ENCODE measurements around the gene CAMTA1. TPM values are rescaled to one million over a fixed set of nuclear protein-coding genes. Genes with fewer than 3 reads are reported as not detected.
"Not testable (repeated sequence)": the region's sequence is repeated elsewhere in the genome, so short reads cannot be mapped to it uniquely, and the experiment has no call there.

CAMTA1 gene
- total and polyA plus RNA-seq, 2 experiments from 2014 or later, result 213 to 341 TPM

DNA sequence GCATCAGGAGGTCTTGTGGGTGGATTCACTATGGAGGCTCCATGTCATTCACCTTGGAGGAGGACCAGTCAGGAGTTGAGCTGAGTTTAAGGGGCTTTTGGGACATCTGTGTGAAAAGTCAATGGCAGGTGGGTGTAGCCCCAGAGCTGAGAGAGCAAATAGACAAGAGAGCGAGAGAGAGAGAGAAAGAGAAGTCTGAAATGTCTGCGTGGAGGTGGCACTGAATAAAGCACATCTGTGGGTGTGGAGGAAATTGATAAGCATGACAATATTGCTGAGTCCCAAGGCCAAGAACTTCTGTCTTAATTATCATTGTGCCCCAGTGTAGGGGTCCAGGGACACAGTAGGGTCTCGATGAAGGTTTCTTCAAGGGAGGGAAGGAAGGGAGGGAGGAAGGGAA, 906.3 kb downstream of the CAMTA1 start:
- H3K36me3 ChIP-seq, result no peaks in the 10 kb centered on the region
- no peaks in the 10 kb centered on the region for H3K9me3 ChIP-seq (ENCODE audit: low read depth)
- no peak overlapping the region for H3K4me3 ChIP-seq
- no peak for DNase-seq (ENCODE audit: low read depth in 1 of 2, low spot score in 1 of 2)
- no peak overlapping the region for H3K27ac ChIP-seq
- H3K27me3 ChIP-seq, result no peaks in the 10 kb centered on the region
- TF ChIP-seq, protein P1, sequence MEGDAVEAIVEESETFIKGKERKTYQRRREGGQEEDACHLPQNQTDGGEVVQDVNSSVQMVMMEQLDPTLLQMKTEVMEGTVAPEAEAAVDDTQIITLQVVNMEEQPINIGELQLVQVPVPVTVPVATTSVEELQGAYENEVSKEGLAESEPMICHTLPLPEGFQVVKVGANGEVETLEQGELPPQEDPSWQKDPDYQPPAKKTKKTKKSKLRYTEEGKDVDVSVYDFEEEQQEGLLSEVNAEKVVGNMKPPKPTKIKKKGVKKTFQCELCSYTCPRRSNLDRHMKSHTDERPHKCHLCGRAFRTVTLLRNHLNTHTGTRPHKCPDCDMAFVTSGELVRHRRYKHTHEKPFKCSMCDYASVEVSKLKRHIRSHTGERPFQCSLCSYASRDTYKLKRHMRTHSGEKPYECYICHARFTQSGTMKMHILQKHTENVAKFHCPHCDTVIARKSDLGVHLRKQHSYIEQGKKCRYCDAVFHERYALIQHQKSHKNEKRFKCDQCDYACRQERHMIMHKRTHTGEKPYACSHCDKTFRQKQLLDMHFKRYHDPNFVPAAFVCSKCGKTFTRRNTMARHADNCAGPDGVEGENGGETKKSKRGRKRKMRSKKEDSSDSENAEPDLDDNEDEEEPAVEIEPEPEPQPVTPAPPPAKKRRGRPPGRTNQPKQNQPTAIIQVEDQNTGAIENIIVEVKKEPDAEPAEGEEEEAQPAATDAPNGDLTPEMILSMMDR (IDR thresholded peaks at IDR 0.05; ENCODE audit: low read depth, low read length), result no peak
- H3K4me1 ChIP-seq (ENCODE audit: low read depth), result no peaks in the 10 kb centered on the region

DNA sequence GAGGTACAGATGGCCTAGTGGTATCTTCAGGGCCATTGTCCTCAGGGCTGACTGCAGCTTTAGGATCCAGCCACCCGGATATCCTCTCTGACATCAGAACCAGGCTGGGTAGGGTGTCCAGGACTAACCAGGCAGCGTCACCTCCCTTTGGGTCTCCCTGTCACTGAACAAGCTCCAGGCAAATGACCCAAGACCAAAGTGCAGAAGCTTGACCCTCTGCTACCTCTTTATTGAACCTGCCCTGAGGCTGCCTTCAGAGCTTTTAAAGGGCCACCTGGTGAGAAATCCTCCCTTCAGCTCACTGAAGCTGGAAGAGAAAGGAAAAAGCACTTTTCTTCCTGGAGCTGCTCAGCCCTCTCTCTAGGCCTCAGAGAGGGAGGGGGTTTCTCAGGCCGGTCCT, 906.8 kb downstream of the CAMTA1 start:
- Histone ChIP-seq H3K36me3 (no peaks in the 10 kb centered on the region), H3K27ac (no peak overlapping the region), H3K27me3 (no peaks in the 10 kb centered on the region), H3K4me3 (no peak overlapping the region), H3K4me1 (ENCODE audit: low read depth) (no peaks in the 10 kb centered on the region), H3K9me3 (ENCODE audit: low read depth) (no peaks in the 10 kb centered on the region)
- TF ChIP-seq, protein P1 (IDR thresholded peaks at IDR 0.05; ENCODE audit: low read depth, low read length), result no peak
- no peak for DNase-seq (ENCODE audit: low read depth in 1 of 2, low spot score in 1 of 2)

- DNase-seq (ENCODE audit: low read depth in 1 of 2, low spot score in 1 of 2); H3K27ac ChIP-seq; H3K27me3 ChIP-seq; H3K4me1 ChIP-seq (ENCODE audit: low read depth); H3K36me3 ChIP-seq; H3K9me3 ChIP-seq (ENCODE audit: low read depth); H3K4me3 ChIP-seq: not testable (repeated sequence)
These were observed 907.8 kb downstream of the CAMTA1 start for GRCh38 chr1:7693037-7693436.

DNA sequence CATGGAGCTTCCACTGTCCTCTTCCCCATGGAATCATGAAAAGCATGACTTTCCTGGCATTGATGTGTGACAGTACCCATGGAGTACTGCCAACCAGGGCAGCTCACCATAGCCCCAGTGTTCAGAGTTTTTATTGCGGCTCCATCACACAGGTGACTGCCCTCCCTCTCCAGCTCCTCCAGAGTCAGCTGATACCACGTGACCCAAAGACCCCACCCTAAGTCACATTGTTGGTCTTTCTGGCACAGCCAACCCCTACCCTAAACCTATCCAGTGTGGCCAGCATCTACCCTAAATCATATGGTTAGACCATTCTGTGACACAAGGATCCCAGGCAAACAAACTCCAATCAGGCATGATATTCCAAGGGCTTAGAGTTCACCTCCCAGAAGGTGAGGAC, 908.4 kb downstream of the CAMTA1 start:
- no peaks in the 10 kb centered on the region for H3K36me3 ChIP-seq
- no peak for DNase-seq (ENCODE audit: low read depth in 1 of 2, low spot score in 1 of 2)
- no peak overlapping the region for H3K4me3 ChIP-seq
- H3K4me1 ChIP-seq (ENCODE audit: low read depth), result no peaks in the 10 kb centered on the region
- H3K27ac ChIP-seq, result no peak overlapping the region
- TF ChIP-seq, protein P1 (IDR thresholded peaks at IDR 0.05; ENCODE audit: low read depth, low read length), result no peak
- H3K27me3 ChIP-seq, result no peaks in the 10 kb centered on the region
- H3K9me3 ChIP-seq (ENCODE audit: low read depth), result no peaks in the 10 kb centered on the region

DNA sequence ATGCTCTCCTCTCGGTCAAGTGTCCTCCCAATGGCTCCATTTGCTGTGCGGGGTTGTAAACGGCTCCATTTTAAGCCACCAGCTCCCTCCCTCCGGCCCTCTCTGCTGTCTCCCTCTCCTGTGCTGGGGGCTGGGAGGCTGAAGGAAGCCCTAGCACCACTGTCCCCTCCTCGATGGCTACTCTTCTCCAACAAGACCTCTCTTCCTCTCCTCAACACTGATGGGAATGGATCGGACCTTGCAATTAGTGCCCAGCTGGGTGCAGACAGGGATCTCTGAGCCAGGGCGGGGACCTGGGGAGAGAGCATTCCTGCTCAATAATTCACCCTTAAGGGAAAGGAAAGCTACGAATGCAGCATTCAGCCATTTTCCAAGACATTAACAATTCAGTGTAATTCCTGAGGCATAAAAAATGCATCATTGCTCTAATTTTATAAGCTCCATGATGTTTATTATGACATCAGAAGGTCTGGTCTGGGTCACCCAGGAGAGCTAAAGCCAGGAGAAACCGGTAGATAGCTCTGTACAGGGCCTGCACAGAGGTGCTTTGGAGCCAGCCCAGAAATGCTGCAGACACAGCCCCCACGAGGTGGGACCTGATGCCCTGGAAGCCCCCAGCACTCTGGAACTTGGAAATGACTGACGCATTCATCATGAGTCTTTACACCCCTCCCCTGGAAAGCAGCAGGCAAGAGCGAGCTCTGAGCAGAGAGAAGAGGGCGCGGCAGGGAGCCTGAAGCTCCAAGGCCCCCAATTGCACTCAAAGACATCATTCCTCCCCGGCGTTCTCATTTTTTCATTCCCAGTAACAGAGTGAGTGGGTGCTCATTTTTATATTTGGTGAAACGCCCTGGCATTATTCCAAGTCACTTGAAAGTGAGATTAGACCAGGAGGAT, 909.6 kb downstream of the CAMTA1 start:
- no peak for DNase-seq (ENCODE audit: low read depth in 1 of 2, low spot score in 1 of 2)
- TF ChIP-seq, protein P1 (IDR thresholded peaks at IDR 0.05; ENCODE audit: low read depth, low read length), result no peak
- no peaks in the 10 kb centered on the region for H3K27me3 ChIP-seq
- no peaks in the 10 kb centered on the region for H3K9me3 ChIP-seq (ENCODE audit: low read depth)
- H3K36me3 ChIP-seq, result no peaks in the 10 kb centered on the region
- H3K27ac ChIP-seq, result no peak overlapping the region
- no peaks in the 10 kb centered on the region for H3K4me1 ChIP-seq (ENCODE audit: low read depth)
- H3K4me3 ChIP-seq, result no peak overlapping the region

DNA sequence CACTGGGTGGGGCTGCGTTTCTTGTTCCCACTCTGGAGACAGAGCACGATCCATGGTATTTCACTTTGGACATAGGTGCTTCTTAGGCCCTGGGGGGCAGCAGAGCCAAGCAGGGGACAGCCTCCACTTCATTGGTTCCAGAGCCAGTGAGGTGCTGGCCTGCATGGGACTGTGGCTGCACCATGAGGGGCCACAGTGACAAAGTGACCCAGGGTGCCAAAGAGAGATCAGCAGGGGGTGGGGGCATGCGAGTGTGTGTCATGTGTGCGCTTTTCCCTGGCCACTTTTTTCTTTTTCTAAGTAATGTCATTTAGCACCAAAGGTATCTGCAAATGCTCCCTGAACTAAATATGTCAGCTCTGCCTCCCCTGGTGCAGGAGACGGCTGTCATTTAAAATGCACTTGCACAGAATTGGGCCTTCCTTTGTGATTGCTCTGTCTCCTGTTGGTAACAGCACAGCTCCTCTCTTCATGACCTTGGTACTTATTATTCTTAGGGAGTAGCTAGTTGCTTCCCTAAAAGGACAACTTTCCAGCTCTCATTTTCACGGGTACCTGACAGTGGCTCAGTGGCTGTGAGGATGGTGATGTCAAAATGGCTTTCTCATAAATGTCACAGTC, 910.4 kb downstream of the CAMTA1 start:
- Histone ChIP-seq H3K4me1 (ENCODE audit: low read depth) (no peaks in the 10 kb centered on the region), H3K36me3 (no peaks in the 10 kb centered on the region), H3K4me3 (no peak overlapping the region), H3K27ac (no peak overlapping the region), H3K27me3 (no peaks in the 10 kb centered on the region), H3K9me3 (ENCODE audit: low read depth) (no peaks in the 10 kb centered on the region)
- TF ChIP-seq, protein P1 (IDR thresholded peaks at IDR 0.05; ENCODE audit: low read depth, low read length), result no peak
- no peak for DNase-seq (ENCODE audit: low read depth in 1 of 2, low spot score in 1 of 2)

Measured in cardiac muscle cell (in vitro differentiated cells and primary cell).